ENCODE measurements around the gene JPH2.

JPH2 gene

DNA sequence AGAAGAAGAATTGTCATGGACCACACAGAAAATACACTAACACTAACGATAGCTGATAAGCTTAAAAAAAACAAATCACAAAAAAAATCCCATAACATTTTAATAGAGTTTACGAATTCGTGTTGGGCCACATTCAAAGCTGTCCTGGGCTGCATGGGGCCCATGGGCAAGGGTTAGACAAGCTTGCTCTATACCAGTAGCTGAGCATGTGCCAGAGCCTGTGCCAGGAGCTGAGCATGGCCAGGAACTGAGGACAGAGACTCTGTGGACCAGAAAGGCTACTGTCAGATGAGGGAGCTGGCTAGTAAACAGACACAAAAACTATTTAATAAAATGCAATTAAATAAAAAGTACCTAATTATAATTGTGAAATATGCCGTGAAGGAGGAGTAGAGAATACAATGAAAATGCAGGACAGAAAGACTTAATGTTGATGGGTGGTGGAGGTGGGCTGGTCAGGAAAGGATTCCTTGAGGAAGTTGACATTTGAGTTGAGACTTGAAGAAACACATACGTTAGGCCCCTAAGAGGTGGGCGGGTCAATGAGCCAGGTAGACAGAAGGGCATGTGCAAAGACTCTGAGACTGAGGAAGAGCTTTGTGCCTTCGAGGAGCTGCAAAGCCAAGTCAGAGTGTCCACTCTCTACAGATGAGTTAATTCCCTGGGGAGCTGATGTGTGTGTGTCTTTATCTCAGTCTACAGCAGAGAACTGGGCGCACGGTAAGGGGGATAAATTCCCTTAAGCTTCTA, 66.1 kb downstream of the JPH2 start:
- no peak overlapping the region for H3K4me3 ChIP-seq (ENCODE audit: low read depth, low read length)
- no peaks in the 10 kb centered on the region for H3K4me1 ChIP-seq (ENCODE audit: control insufficient read depth, insufficient read depth, low read length)
- no peaks in the 10 kb centered on the region for H3K36me3 ChIP-seq (ENCODE audit: control insufficient read depth, insufficient read depth, low read length)
- H3K27me3 ChIP-seq (ENCODE audit: control insufficient read depth, insufficient read depth, low read length) = no peaks in the 10 kb centered on the region
- H3K9ac ChIP-seq (ENCODE audit: low read depth, low read length) = no peak overlapping the region
- H3K27ac ChIP-seq (ENCODE audit: low read depth, low read length) = no peak overlapping the region
- no peaks in the 10 kb centered on the region for H3K9me3 ChIP-seq (ENCODE audit: control insufficient read depth, insufficient read depth, low read length)

- no peak overlapping the region for H3K9ac ChIP-seq (ENCODE audit: low read depth, low read length)
- H3K36me3 ChIP-seq (ENCODE audit: control insufficient read depth, insufficient read depth, low read length) = no peaks in the 10 kb centered on the region
- no peaks in the 10 kb centered on the region for H3K9me3 ChIP-seq (ENCODE audit: control insufficient read depth, insufficient read depth, low read length)
- H3K4me1 ChIP-seq (ENCODE audit: control insufficient read depth, insufficient read depth, low read length) = no peaks in the 10 kb centered on the region
- H3K4me3 ChIP-seq (ENCODE audit: low read depth, low read length) = no peak overlapping the region
- no peaks in the 10 kb centered on the region for H3K27me3 ChIP-seq (ENCODE audit: control insufficient read depth, insufficient read depth, low read length)
- no peak overlapping the region for H3K27ac ChIP-seq (ENCODE audit: low read depth, low read length)
Measured at GRCh38 chr20:44118185-44119033, 68.6 kb downstream of the JPH2 start.

DNA sequence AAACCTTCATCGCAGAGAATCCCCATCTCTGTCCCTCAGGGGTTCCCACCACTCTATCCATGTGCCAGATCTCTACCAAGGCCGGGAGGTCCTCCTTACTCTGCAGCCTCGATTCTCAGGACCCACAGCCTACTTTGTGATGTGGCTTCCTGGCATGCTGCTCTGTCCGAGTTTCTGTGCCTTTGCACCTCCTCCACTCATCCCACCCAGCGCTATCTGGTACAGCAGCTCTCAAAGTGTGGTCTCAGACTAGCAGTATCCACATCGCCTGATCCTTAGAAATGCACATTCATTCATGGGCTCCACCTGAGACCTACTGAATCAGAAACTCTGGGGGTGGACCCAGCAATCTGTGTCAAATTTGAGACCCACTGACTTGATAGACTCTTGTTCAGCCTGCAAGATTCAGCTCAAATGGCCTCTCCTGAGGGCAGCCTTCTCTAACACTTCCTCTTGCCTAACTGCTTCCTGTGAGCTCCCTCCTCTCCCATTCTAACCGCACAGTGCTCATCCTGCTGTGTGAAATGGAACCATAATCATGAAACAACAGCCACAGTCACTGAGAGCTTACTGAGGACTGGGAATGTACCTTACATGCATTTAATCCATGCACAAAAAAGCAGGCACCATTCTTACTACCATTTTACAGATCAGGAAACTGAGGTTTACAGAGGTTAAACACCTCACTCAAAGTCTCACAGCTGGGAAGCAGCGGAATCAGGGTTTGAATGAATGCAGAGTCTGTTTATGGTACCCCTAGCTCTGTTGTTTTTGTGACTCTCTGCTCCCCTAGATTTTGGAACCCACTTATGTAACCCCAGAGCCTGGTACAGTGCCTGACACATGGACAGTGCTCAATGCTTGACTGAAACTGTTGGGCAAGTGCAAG, 69.4 kb downstream of the JPH2 start:
- no peak overlapping the region for H3K9ac ChIP-seq (ENCODE audit: low read depth, low read length)
- no peaks in the 10 kb centered on the region for H3K4me1 ChIP-seq (ENCODE audit: control insufficient read depth, insufficient read depth, low read length)
- no peaks in the 10 kb centered on the region for H3K9me3 ChIP-seq (ENCODE audit: control insufficient read depth, insufficient read depth, low read length)
- no peak overlapping the region for H3K27ac ChIP-seq (ENCODE audit: low read depth, low read length)
- H3K27me3 ChIP-seq (ENCODE audit: control insufficient read depth, insufficient read depth, low read length) = no peaks in the 10 kb centered on the region
- no peaks in the 10 kb centered on the region for H3K36me3 ChIP-seq (ENCODE audit: control insufficient read depth, insufficient read depth, low read length)
- H3K4me3 ChIP-seq (ENCODE audit: low read depth, low read length) = no peak overlapping the region

- no peaks in the 10 kb centered on the region for H3K36me3 ChIP-seq (ENCODE audit: control insufficient read depth, insufficient read depth, low read length)
- H3K27me3 ChIP-seq (ENCODE audit: control insufficient read depth, insufficient read depth, low read length) = no peaks in the 10 kb centered on the region
- H3K4me3 ChIP-seq (ENCODE audit: low read depth, low read length) = no peak overlapping the region
- no peaks in the 10 kb centered on the region for H3K4me1 ChIP-seq (ENCODE audit: control insufficient read depth, insufficient read depth, low read length)
- H3K27ac ChIP-seq (ENCODE audit: low read depth, low read length) = no peak overlapping the region
- H3K9ac ChIP-seq (ENCODE audit: low read depth, low read length) = no peak overlapping the region
- no peaks in the 10 kb centered on the region for H3K9me3 ChIP-seq (ENCODE audit: control insufficient read depth, insufficient read depth, low read length)
Measured at GRCh38 chr20:44115762-44116644, 71.0 kb downstream of the JPH2 start.

DNA sequence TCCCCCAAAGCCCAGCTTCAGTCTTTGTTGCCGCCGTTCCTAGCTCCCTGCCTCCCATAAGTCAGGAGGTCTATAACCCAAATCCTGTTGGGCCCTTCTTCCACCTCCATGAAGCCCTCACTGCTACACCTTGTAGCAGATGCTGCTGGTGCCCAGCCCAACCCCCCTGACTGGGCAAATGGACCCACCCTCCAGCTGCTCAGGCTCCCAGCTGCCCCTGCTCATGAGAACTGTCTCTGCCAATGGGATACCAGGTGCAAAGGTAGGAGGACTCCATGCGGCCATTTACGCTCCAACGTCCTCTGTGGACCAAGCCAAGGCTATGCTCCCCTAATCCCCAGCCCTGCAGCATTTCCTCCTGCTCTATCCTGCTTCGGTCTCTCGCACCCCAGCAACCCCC, 71.8 kb downstream of the JPH2 start:
- no peak overlapping the region for H3K27ac ChIP-seq (ENCODE audit: low read depth, low read length)
- H3K9ac ChIP-seq (ENCODE audit: low read depth, low read length) = no peak overlapping the region
- no peak overlapping the region for H3K4me3 ChIP-seq (ENCODE audit: low read depth, low read length)
- H3K9me3 ChIP-seq (ENCODE audit: control insufficient read depth, insufficient read depth, low read length) = no peaks in the 10 kb centered on the region
- no peaks in the 10 kb centered on the region for H3K4me1 ChIP-seq (ENCODE audit: control insufficient read depth, insufficient read depth, low read length)
- H3K36me3 ChIP-seq (ENCODE audit: control insufficient read depth, insufficient read depth, low read length) = no peaks in the 10 kb centered on the region
- H3K27me3 ChIP-seq (ENCODE audit: control insufficient read depth, insufficient read depth, low read length) = no peaks in the 10 kb centered on the region

- Histone ChIP-seq H3K4me3 (ENCODE audit: low read depth, low read length) (no peak overlapping the region), H3K27me3 (ENCODE audit: control insufficient read depth, insufficient read depth, low read length) (no peaks in the 10 kb centered on the region; the same call in 1 of the 2 replicates), H3K9me3 (ENCODE audit: control insufficient read depth, insufficient read depth, low read length) (no peaks in the 10 kb centered on the region), H3K36me3 (ENCODE audit: control insufficient read depth, insufficient read depth, low read length) (no peaks in the 10 kb centered on the region), H3K4me1 (ENCODE audit: control insufficient read depth, insufficient read depth, low read length) (no peaks in the 10 kb centered on the region), H3K9ac (ENCODE audit: low read depth, low read length) (no peak overlapping the region), H3K27ac (ENCODE audit: low read depth, low read length) (no peak overlapping the region)
Measured at GRCh38 chr20:44113618-44114376, 73.2 kb downstream of the JPH2 start.

DNA sequence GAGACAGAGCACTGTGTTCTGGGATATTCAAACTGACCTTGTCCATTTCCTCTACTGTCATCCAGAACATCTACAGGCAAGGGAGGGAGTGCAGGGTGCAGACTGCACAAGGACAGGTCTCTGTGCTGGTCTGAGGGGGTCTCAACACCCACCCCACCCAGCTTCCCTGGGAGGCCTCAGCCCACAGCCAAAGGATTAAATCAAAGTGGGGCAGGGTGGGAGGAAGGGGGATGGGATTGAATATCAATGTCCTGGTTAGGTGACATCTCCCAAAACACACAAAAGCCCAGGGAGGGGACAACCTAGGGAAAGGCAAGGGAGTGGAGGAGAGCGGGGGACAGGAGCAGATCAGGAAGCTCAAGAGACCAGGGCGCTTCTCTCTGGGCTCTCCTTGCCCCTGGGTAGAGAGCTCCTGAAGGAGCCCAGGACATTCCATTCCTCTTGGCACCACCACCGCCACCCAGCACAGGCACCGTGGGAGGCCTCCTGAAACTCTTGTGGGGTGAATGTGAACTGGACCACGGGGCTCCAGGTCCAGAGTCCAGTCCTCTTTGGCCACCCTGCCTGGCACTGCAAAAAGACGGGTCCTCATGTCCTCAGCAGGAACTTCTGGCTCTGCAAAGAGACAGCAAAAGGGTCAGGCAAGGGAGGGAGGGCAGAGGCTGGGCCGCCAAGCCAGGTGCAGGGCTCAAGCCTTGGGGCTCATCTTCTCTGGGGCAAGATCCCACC, 73.9 kb downstream of the JPH2 start:
- H3K36me3 ChIP-seq (ENCODE audit: control insufficient read depth, insufficient read depth, low read length) = no peaks in the 10 kb centered on the region
- H3K9ac ChIP-seq (ENCODE audit: low read depth, low read length) = no peak overlapping the region
- H3K9me3 ChIP-seq (ENCODE audit: control insufficient read depth, insufficient read depth, low read length) = peaks cover 3% of the 10 kb centered on the region; the same call in 1 of the 2 replicates
- no peak overlapping the region for H3K27ac ChIP-seq (ENCODE audit: low read depth, low read length)
- H3K27me3 ChIP-seq (ENCODE audit: control insufficient read depth, insufficient read depth, low read length) = no peaks in the 10 kb centered on the region; the same call in 1 of the 2 replicates
- H3K4me1 ChIP-seq (ENCODE audit: control insufficient read depth, insufficient read depth, low read length) = no peaks in the 10 kb centered on the region
- no peak overlapping the region for H3K4me3 ChIP-seq (ENCODE audit: low read depth, low read length)

DNA sequence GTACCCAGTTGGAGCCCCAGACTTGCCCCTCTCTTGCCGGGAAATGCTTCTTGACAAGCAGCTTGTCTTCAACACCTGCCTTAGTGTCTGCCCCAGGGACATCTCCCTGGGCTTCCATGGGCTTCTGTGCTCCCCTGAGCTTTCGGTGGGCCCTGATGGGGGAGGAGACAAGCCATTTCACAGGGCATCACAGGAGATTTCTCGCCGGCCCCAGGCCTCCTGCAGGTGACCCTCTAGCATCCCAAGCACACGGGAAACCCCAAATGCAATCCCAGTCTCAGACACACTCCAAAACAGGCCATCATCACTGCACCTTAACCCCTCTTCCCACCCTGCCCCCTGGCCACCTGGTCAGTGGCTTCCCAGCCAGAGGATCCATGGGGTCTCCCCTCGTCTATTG, 74.5 kb downstream of the JPH2 start:
- Histone ChIP-seq H3K4me3 (ENCODE audit: low read depth, low read length) (no peak overlapping the region), H3K27me3 (ENCODE audit: control insufficient read depth, insufficient read depth, low read length) (no peaks in the 10 kb centered on the region; the same call in 1 of the 2 replicates), H3K9me3 (ENCODE audit: control insufficient read depth, insufficient read depth, low read length) (peaks cover 7% of the 10 kb centered on the region; the same call in 1 of the 2 replicates), H3K36me3 (ENCODE audit: control insufficient read depth, insufficient read depth, low read length) (no peaks in the 10 kb centered on the region), H3K27ac (ENCODE audit: low read depth, low read length) (no peak overlapping the region), H3K4me1 (ENCODE audit: control insufficient read depth, insufficient read depth, low read length) (no peaks in the 10 kb centered on the region), H3K9ac (ENCODE audit: low read depth, low read length) (no peak overlapping the region)

DNA sequence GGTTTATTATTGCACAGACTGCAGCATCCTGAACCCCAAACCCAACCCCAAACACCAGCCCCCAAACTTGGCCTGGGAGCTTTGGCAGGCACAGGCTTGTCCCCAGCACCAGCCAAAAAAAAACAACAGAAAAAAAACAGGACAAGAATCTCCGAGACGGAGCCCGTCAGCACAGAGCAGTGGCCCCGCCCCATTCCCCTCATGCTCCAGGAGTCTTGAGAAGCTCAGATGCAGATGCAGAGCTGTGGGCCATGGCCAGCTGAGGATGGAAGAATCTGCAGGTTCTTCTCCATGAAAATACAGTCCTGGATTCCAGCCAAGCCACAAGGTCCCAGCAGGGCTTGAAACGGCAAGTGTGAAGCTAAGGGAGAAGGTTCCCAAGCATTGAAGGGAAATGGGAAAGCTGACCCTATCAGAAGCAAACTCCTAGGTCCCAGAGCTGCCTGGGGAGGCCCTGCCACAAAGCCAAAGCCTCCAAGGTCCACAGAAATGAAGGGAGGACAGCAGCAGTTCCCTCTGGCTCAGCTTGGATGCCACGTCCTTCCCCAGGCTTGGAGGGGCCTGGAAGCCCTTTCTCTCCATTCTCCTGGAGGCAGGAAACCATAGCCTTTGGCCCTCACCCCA, 75.2 kb downstream of the JPH2 start:
- H3K4me3 ChIP-seq (ENCODE audit: low read depth, low read length) = no peak overlapping the region

More for the DNA sequence above, 75.2 kb downstream of the JPH2 start:
- no peak overlapping the region for H3K27ac ChIP-seq (ENCODE audit: low read depth, low read length)
- no peak overlapping the region for H3K9ac ChIP-seq (ENCODE audit: low read depth, low read length)
- H3K27me3 ChIP-seq (ENCODE audit: control insufficient read depth, insufficient read depth, low read length) = no peaks in the 10 kb centered on the region; the same call in 1 of the 2 replicates
- peaks cover 7% of the 10 kb centered on the region; the same call in 1 of the 2 replicates for H3K9me3 ChIP-seq (ENCODE audit: control insufficient read depth, insufficient read depth, low read length)
- no peaks in the 10 kb centered on the region for H3K36me3 ChIP-seq (ENCODE audit: control insufficient read depth, insufficient read depth, low read length)
- H3K4me1 ChIP-seq (ENCODE audit: control insufficient read depth, insufficient read depth, low read length) = no peaks in the 10 kb centered on the region
